GM12878 (cell line): ENCODE data around the gene ARHGEF6. TPM values are rescaled to one million over a fixed set of nuclear protein-coding genes. Genes with fewer than 3 reads are reported as not detected.

Experiments used
- ATAC-seq: fragments of 200-7000 bp; cut with Tn5 transposase; 3 replicates; pipeline ENCODE4 v1.9.1; 2020; ENCODE audit warnings: mild to moderate bottlenecking, moderate library complexity
- BruUV-seq: library from RNA; stranded (reverse); fragments of 400-500 nt; replicated peaks from 2 replicates; lab custom pipeline; 2021; lab: Mats Ljungman, UMichigan
- CTCF ChIA-PET: fragments of 300-600 bp; sonication (Branson Sonifier 250); formaldehyde crosslinking; extraction: SDS; loops from one replicate; lab custom pipeline; 2021; ENCODE audit warnings: inconsistent platforms; lab: Yijun Ruan, JAX
- POLR2A ChIA-PET: fragments of 350-600 bp; formaldehyde crosslinking; extraction: SDS; loops from one replicate; lab custom pipeline; 2021; ENCODE audit warnings: inconsistent platforms; lab: Charles Lee
- RAD21 ChIA-PET: fragments of 300-600 bp; sonication (Branson Sonifier 250); formaldehyde crosslinking; loops from one replicate; lab custom pipeline; 2023; ENCODE audit warnings: antibody characterized with exemption; ENCODE audit not compliant: unreplicated experiment; lab: Charles Lee
- SMC1A ChIA-PET: fragments of 300-600 bp; sonication (Branson Sonifier 250); formaldehyde crosslinking; loops from one replicate; lab custom pipeline; 2023; ENCODE audit not compliant: unreplicated experiment, uncharacterized antibody; lab: Charles Lee
- DNase-seq: peaks from one replicate; pipeline ENCODE4 v3.0.0-alpha.2; 2011; ENCODE audit warnings: low read depth, low spot score
- FAIRE-seq: peaks from 3 replicates; lab custom pipeline; 2011; peaks lifted over from hg19 to GRCh38; lab: Jason Lieb, UNC
- H2AFZ ChIP-seq: 2 replicates; pipeline ENCODE4 v1.6.0; 2011; ENCODE audit warnings: low read depth, low read length, control low read depth; ENCODE audit not compliant: control insufficient read depth
- H3K27ac ChIP-seq: 2 replicates; pipeline ENCODE4 v1.5.1; 2011; ENCODE audit warnings: control low read depth; ENCODE audit not compliant: control insufficient read depth, insufficient read depth
- H3K27me3 ChIP-seq, 2 experiments: replicated peaks in 1 of 2; 2 replicates each; pipeline versions ENCODE4 v1.6.0 to v1.6.1; 2011; ENCODE audit warnings: low read length in 1 of 2; ENCODE audit not compliant: control insufficient read depth in 2 of 2, insufficient read depth in 2 of 2
- H3K36me3 ChIP-seq, 2 experiments: 2 replicates each; pipeline ENCODE4 v1.5.1; 2011; ENCODE audit warnings: low read length in 1 of 2; ENCODE audit not compliant: control insufficient read depth in 2 of 2, insufficient read depth in 2 of 2
- H3K4me1 ChIP-seq: 2 replicates; pipeline ENCODE4 v1.6.1; 2011; ENCODE audit warnings: mild to moderate bottlenecking, low read length, moderate library complexity, mixed read lengths; ENCODE audit not compliant: control insufficient read depth, insufficient read depth
- H3K4me2 ChIP-seq: 2 replicates; pipeline ENCODE4 v1.6.0; 2011; ENCODE audit warnings: control low read depth; ENCODE audit not compliant: control insufficient read depth, insufficient read depth
- H3K4me3 ChIP-seq: fragments of 200-600 bp; sonication (generic); 2 replicates; pipeline ENCODE4 v1.5.1; 2016
- H3K79me2 ChIP-seq: 2 replicates; pipeline ENCODE4 v1.6.0; 2011; ENCODE audit warnings: low read length; ENCODE audit not compliant: control insufficient read depth, insufficient read depth
- H3K9ac ChIP-seq: 2 replicates; pipeline ENCODE4 v1.8.0; 2011; ENCODE audit warnings: low read length, control low read depth, mixed read lengths; ENCODE audit not compliant: control insufficient read depth, insufficient read depth
- H3K9me3 ChIP-seq: replicated peaks from 3 replicates; pipeline ENCODE4 v1.5.1; 2011; ENCODE audit warnings: mild to moderate bottlenecking, low read length; ENCODE audit not compliant: control insufficient read depth, insufficient read depth
- H4K20me1 ChIP-seq: 2 replicates; pipeline ENCODE4 v1.6.0; 2011; ENCODE audit not compliant: control insufficient read depth, insufficient read depth
- CTCF ChIP-seq, 3 experiments: IDR thresholded peaks in 2 of 3; conservative IDR thresholded peaks in 1 of 3; 2 replicates each; pipeline ENCODE4 v1.5.1; 2011; ENCODE audit warnings: low read depth in 3 of 3, low read length in 3 of 3, mild to moderate bottlenecking in 3 of 3, control low read depth in 2 of 3, moderate library complexity in 2 of 3, inconsistent platforms in 1 of 3, mixed read lengths in 1 of 3; ENCODE audit not compliant: control insufficient read depth in 2 of 3, insufficient read depth in 1 of 3; ENCODE audit errors: extremely low read depth in 1 of 3
- RAD21 ChIP-seq: IDR thresholded peaks from 2 replicates; pipeline ENCODE4 v1.6.1; 2011; ENCODE audit warnings: mild to moderate bottlenecking, low read depth, low read length, moderate library complexity; ENCODE audit not compliant: insufficient read depth
- SMC3 ChIP-seq: IDR thresholded peaks from 2 replicates; pipeline ENCODE4 v1.6.1; 2011; ENCODE audit warnings: low read length, improper control_type of control experiment, borderline replicate concordance
- TCF12 ChIP-seq: IDR thresholded peaks from 2 replicates; pipeline ENCODE4 v1.6.1; 2011; ENCODE audit warnings: low read depth, mild to moderate bottlenecking, low read length
- WGBS: methylation state at CpG from one replicate; pipeline ENCODE4 v1.1.6; 2016; ENCODE audit warnings: low lambda C conversion rate; ENCODE audit not compliant: insufficient replicate concordance, insufficient coverage; ENCODE audit errors: missing lambda C conversion rate; 5-methylcytosine and 5-hydroxymethylcytosine counted together
- in situ Hi-C: fragments of 300-500 bp; cut with MboI; formaldehyde crosslinking; loops from 9 replicates; pipeline ENCODE4 v1.14.3; 2018; ENCODE audit warnings: mixed read lengths
- intact Hi-C: fragments of 100-400 bp; cut with micrococcal nuclease; formaldehyde crosslinking; loops from one replicate; pipeline ENCODE4 v1.14.2; 2022; ENCODE audit not compliant: unreplicated experiment
- polyA plus RNA-seq, 11 experiments: library from polyadenylated mRNA; depleted of rRNA in 4 of 11; unstranded in 6 of 11; stranded (reverse) in 5 of 11; fragments of >200 nt; fragmentation: Nextera tagmentation in 4 of 11; fragmentation: Illumina TruSeq in 1 of 11; extraction: Ambion mirVana in 4 of 11; extraction: Trizol in 1 of 11; gene quantifications; 1 replicate in 1 of 11; 2 replicates in 10 of 11; pipeline versions ENCODE4 v1.2.1 to v1.2.3, GENCODE V29; 2011 to 2016; ENCODE audit warnings: inconsistent platforms in 2 of 11, missing spikeins in 2 of 11, low read depth in 1 of 11
- total RNA-seq, 4 experiments: library from RNA; depleted of rRNA in 3 of 4; stranded (reverse); fragments of >200 nt in 3 of 4; fragmentation: Illumina TruSeq in 1 of 4; extraction: Trizol in 1 of 4; gene quantifications; 2 replicates each; pipeline versions ENCODE4 v1.2.1 to v1.2.3, GENCODE V29; 2013 to 2021

The ARHGEF6 gene
- total and polyA plus RNA-seq, 10 of the 15 experiments (the other 5 are each of a cell fraction or from before 2014, with no cell fraction given) = 5.4 to 29.7 (median 18.0) TPM

DNA sequence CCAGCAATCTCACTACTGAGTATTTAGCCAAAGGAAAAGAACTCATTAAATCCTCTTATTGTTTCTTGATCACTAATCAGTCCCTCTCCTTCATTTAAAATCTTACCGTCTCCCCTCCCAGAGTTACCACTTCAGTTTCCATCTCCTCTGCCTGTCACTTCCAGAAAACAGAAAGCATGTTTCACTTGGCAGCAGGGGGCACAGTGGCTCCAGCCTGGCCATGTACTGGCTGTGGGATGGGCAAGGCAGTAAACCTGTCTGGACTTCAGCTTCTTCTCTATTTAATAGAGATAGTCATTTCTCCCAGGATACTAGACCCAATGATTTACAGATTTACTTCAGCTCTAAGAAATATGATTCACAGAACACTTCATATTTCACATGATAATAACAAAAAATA is 69.6 kb downstream of the ARHGEF6 start:
- Histone ChIP-seq H3K4me3 (no peak overlapping the region), H3K4me1 (peaks cover 11% of the 10 kb centered on the region), H3K36me3 (peaks cover 0 to 3% of the 10 kb centered on the region in 2 experiments; a peak in 1 of 4 replicates), H3K27me3 (no peaks in the 10 kb centered on the region), H2AFZ (no peak overlapping the region), H4K20me1 (no peaks in the 10 kb centered on the region), H3K79me2 (no peaks in the 10 kb centered on the region), H3K9ac (no peak overlapping the region), H3K27ac (peak overlapping the region; percentile 74; the same call in 1 of the 2 replicates), H3K4me2 (no peak overlapping the region), H3K9me3 (no peaks in the 10 kb centered on the region)
- no peak for DNase-seq
- BruUV-seq = no TSS peak
- RAD21 ChIA-PET = interaction anchor here (0.7 to 0.9 kb wide), 4 partner anchors 17 to 342 kb away, joined by 3 to 4 read pairs (median 4); no protein-coding TSS in a partner anchor
- FAIRE-seq = no peak
- TF ChIP-seq CTCF (IDR thresholded peaks at IDR 0.05 in 2 of 3, conservative IDR thresholded peaks at IDR 0.05 in 1 of 3; ENCODE audit: control insufficient read depth in 2 of 3, extremely low read depth in 1 of 3, insufficient read depth in 1 of 3, low read depth in 3 of 3, low read length in 3 of 3) (peak; percentile 29 to 54 (median 32); a peak in 4 of 6 replicates), RAD21 (peak; percentile 77), TCF12 (no peak), SMC3 (peak; percentile 55; the same call in 1 of the 2 replicates)
- SMC1A ChIA-PET = interaction anchor here (0.5 to 2.7 kb wide), 8 partner anchors 11 to 214 kb away, joined by 3 to 11 read pairs (median 5); no protein-coding TSS in a partner anchor
- intact Hi-C loops = loop anchor here (1.0 to 5.0 kb wide), 2 partner anchors 56 to 214 kb away; no protein-coding TSS in a partner anchor
- in situ Hi-C loops = loop anchor here (5.0 kb wide), 1 partner anchor 216 kb away; no protein-coding TSS in a partner anchor
- CTCF ChIA-PET = interaction anchor here (0.6 to 3.6 kb wide), 8 partner anchors 9 to 214 kb away, joined by 3 to 22 read pairs (median 4); partner anchors contain the start of gene RBMX
- POLR2A ChIA-PET = no interaction called here
- ATAC-seq = peak; percentile 58
- 38% methylated on average over 1 of the region's 1 CpG for WGBS
